ENCODE results near the gene ATP2A1. TPM values are rescaled to one million over a fixed set of nuclear protein-coding genes. Genes with fewer than 3 reads are reported as not detected.

Gene ATP2A1
- total and polyA plus RNA-seq, 2 of the 8 experiments (the other 6 are each of a cell fraction or from before 2014, with no cell fraction given), result 1.7 to 2.4 TPM

GRCh38 chr16:28875134-28876018, 2.9 kb upstream of the ATP2A1 start:
- H3K27ac ChIP-seq (ENCODE audit: low read depth, low read length), result no peak overlapping the region
- H4K8ac ChIP-seq (ENCODE audit: extremely low read depth, insufficient read depth, low read length), result no peak overlapping the region; the same call in 1 of the 2 replicates
- ChIA-PET POLR2A (ENCODE audit: partially characterized antibody) (interaction anchor here (0.9 to 13.3 kb wide), 11 partner anchors 8 to 76 kb away, joined by 3 to 164 read pairs (median 3); partner anchors contain the start of genes SH2B1 and TUFM), CTCF (ENCODE audit: partially characterized antibody) (interaction anchor here (1.2 to 5.1 kb wide), 10 partner anchors 10 to 106 kb away, joined by 3 to 42 read pairs (median 12); partner anchors contain the start of genes NFATC2IP, RABEP2 and SH2B1)
- H3K79me2 ChIP-seq (ENCODE audit: control insufficient read depth in 1 of 2, insufficient read depth in 2 of 2, low read length in 2 of 2), result no peaks in the 10 kb centered on the region
- H3K4me1 ChIP-seq (replicated peaks in 1 of 4; ENCODE audit: control insufficient read depth in 3 of 4, insufficient read depth in 4 of 4, low read length in 3 of 4), result peaks cover 0 to 20% (median 12%) of the 10 kb centered on the region in 4 experiments; a peak in 6 of 7 replicates
- H2BK15ac ChIP-seq (ENCODE audit: low read length), result no peak overlapping the region
- H3K9me3 ChIP-seq (ENCODE audit: insufficient read depth in 2 of 2, low read depth in 1 of 2, low read length in 1 of 2), result no peaks in the 10 kb centered on the region
- H2BK12ac ChIP-seq (ENCODE audit: low read depth, low read length), result no peak overlapping the region
- no peak overlapping the region for H2AFZ ChIP-seq (ENCODE audit: low read length)
- no peak for FAIRE-seq
- H3K4me3 ChIP-seq (ENCODE audit: extremely low read depth in 1 of 4, insufficient read depth in 2 of 4, low read depth in 3 of 4, low read length in 4 of 4), result no peak overlapping the region
- peaks cover 2 to 17% of the 10 kb centered on the region in 2 experiments for H4K20me1 ChIP-seq (replicated peaks in 1 of 2; ENCODE audit: control insufficient read depth in 1 of 2, insufficient read depth in 2 of 2, low read length in 2 of 2)
- H3K36me3 ChIP-seq (ENCODE audit: control insufficient read depth in 2 of 4, insufficient read depth in 4 of 4, low read length in 3 of 4), result peaks cover 0 to 10% (median under 1%) of the 10 kb centered on the region in 4 experiments; a peak in 6 of 8 replicates
- H4K5ac ChIP-seq (ENCODE audit: insufficient read length, low read depth, low read length), result no peak overlapping the region
- no peak for DNase-seq (ENCODE audit: low read depth in 1 of 2, low spot score in 2 of 2)
- H2BK5ac ChIP-seq (ENCODE audit: low read depth, low read length), result no peak overlapping the region; the same call in 1 of the 2 replicates
- H3K18ac ChIP-seq (ENCODE audit: extremely low read depth, low read length), result no peak overlapping the region
- no peak overlapping the region for H3K4me2 ChIP-seq (ENCODE audit: insufficient read depth in 1 of 2, low read depth in 2 of 2, low read length in 2 of 2)
- no peak overlapping the region for H3K23ac ChIP-seq (ENCODE audit: insufficient read length)
- no peak overlapping the region for H3K9ac ChIP-seq (replicated peaks in 1 of 4; ENCODE audit: extremely low read depth in 1 of 4, low read depth in 3 of 4, low read length in 3 of 4)
- no peak overlapping the region for H2BK120ac ChIP-seq (replicated peaks; ENCODE audit: low read depth, low read length)
- no peak overlapping the region for H2AK5ac ChIP-seq (ENCODE audit: low read depth, low read length)
- H3K14ac ChIP-seq (ENCODE audit: insufficient read length), result no peak overlapping the region
- no peak overlapping the region for H3K56ac ChIP-seq (replicated peaks; ENCODE audit: insufficient read length, low read depth, low read length)
- H2BK20ac ChIP-seq (ENCODE audit: low read length), result no peak overlapping the region
- no peaks in the 10 kb centered on the region; the same call in none of the 2 replicates for H3K79me1 ChIP-seq (ENCODE audit: low read depth, low read length)
- no peak for TF ChIP-seq YY1 (IDR thresholded peaks at IDR 0.05; ENCODE audit: low read depth, low read length)
- TF ChIP-seq POLR2A (IDR thresholded peaks at IDR 0.05; ENCODE audit: control extremely low read depth in 1 of 2, low read depth in 2 of 2, low read length in 2 of 2), result 0 out of 3 replicates have a peak, but pooled peaks of 1 of the 2 experiments have one; percentile 6
- peaks cover 8% of the 10 kb centered on the region; the same call in 1 of the 2 replicates for H3K23me2 ChIP-seq (ENCODE audit: low read depth, low read length)
- H4K91ac ChIP-seq (replicated peaks; ENCODE audit: insufficient read length, low read length), result no peak overlapping the region
- no peak overlapping the region for H3K4ac ChIP-seq (replicated peaks; ENCODE audit: insufficient read length, low read depth, low read length)
- WGBS, 2 experiments (ENCODE audit: extremely low coverage in 1 of 2, insufficient coverage in 1 of 2, insufficient read length in 1 of 2, insufficient replicate concordance in 2 of 2, low coverage in 1 of 2, low lambda C conversion rate in 2 of 2, missing lambda C conversion rate in 1 of 2), result 91% methylated on average over 12 of the region's 13 CpGs; no CpG with 5 or more reads in 1 of the 2 experiments
- no peaks in the 10 kb centered on the region for H3K27me3 ChIP-seq (replicated peaks in 1 of 4; ENCODE audit: control insufficient read depth in 3 of 4, extremely low read depth in 1 of 4, insufficient read depth in 3 of 4, low read length in 3 of 4)

Data from H1 (cell line).